IMR-90 (cell line): Measurements from ENCODE around the gene NALCN. TPM values are rescaled to one million over a fixed set of nuclear protein-coding genes. Genes with fewer than 3 reads are reported as not detected.

Experiments used
- ATAC-seq: fragments of 200-7000 bp; cut with Tn5 transposase; 2 replicates; pipeline ENCODE4 v1.9.1; 2020; ENCODE audit warnings: low read depth, mild to moderate bottlenecking, moderate library complexity
- BruUV-seq: library from RNA; stranded (reverse); fragments of 400-500 nt; replicated peaks from 2 replicates; lab custom pipeline; 2021; lab: Mats Ljungman, UMichigan
- CTCF ChIA-PET: fragments of 300-600 bp; formaldehyde crosslinking; extraction: SDS; loops from one replicate; lab custom pipeline; 2021; ENCODE audit warnings: antibody characterized with exemption; lab: Yijun Ruan, JAX
- POLR2A ChIA-PET: fragments of 300-600 bp; sonication (Branson Sonifier 250); formaldehyde crosslinking; loops from one replicate; lab custom pipeline; 2022; ENCODE audit warnings: antibody characterized with exemption; ENCODE audit not compliant: unreplicated experiment; lab: Charles Lee
- DNase-seq: peaks from one replicate; pipeline ENCODE4 v3.0.0; 2013
- H2AFZ ChIP-seq: replicated peaks from 2 replicates; pipeline ENCODE3; 2013; ENCODE audit warnings: low read length, mild to moderate bottlenecking; ENCODE audit not compliant: poor library complexity
- H2AK5ac ChIP-seq: 2 replicates; pipeline ENCODE4 v1.6.1; 2013; ENCODE audit warnings: low read depth, low read length, inconsistent platforms
- H2AK9ac ChIP-seq: replicated peaks from 2 replicates; pipeline ENCODE3; 2013; ENCODE audit warnings: mild to moderate bottlenecking, low read depth, low read length, moderate library complexity; ENCODE audit not compliant: poor library complexity
- H2BK120ac ChIP-seq: 2 replicates; pipeline ENCODE4 v1.6.1; 2013; ENCODE audit warnings: low read depth, low read length, inconsistent platforms
- H2BK15ac ChIP-seq: 3 replicates; pipeline ENCODE4 v1.6.1; 2013; ENCODE audit warnings: low read depth, low read length, inconsistent platforms
- H2BK20ac ChIP-seq: 2 replicates; pipeline ENCODE4 v1.6.1; 2013; ENCODE audit warnings: low read depth, mild to moderate bottlenecking, inconsistent platforms, low read length, moderate library complexity
- H2BK5ac ChIP-seq: 2 replicates; pipeline ENCODE4 v1.6.1; 2013; ENCODE audit warnings: mild to moderate bottlenecking, low read depth, low read length, inconsistent platforms; ENCODE audit not compliant: poor library complexity, severe bottlenecking
- H3K14ac ChIP-seq: replicated peaks from 2 replicates; pipeline ENCODE4 v1.6.1; 2013; ENCODE audit warnings: low read depth, low read length, inconsistent platforms
- H3K18ac ChIP-seq: 2 replicates; pipeline ENCODE4 v1.6.1; 2013; ENCODE audit warnings: low read depth, low read length, control low read depth
- H3K23ac ChIP-seq: 2 replicates; pipeline ENCODE4 v1.6.1; 2013; ENCODE audit warnings: low read depth, low read length, inconsistent platforms
- H3K27ac ChIP-seq: 2 replicates; pipeline ENCODE4 v1.5.1; 2013; ENCODE audit warnings: mild to moderate bottlenecking, control low read depth, low read length; ENCODE audit not compliant: insufficient read depth
- H3K27me3 ChIP-seq: 2 replicates; pipeline ENCODE4 v1.6.1; 2013; ENCODE audit warnings: low read length; ENCODE audit not compliant: control insufficient read depth, insufficient read depth
- H3K36me3 ChIP-seq: 2 replicates; pipeline ENCODE4 v1.6.1; 2013; ENCODE audit warnings: low read length, mixed read lengths; ENCODE audit not compliant: control insufficient read depth, insufficient read depth
- H3K4ac ChIP-seq: 2 replicates; pipeline ENCODE4 v1.6.1; 2013; ENCODE audit warnings: low read depth, low read length, inconsistent platforms
- H3K4me1 ChIP-seq: 2 replicates; pipeline ENCODE4 v1.6.1; 2013; ENCODE audit warnings: low read length, mixed read lengths; ENCODE audit not compliant: control insufficient read depth, insufficient read depth
- H3K4me2 ChIP-seq: 2 replicates; pipeline ENCODE4 v1.6.1; 2013; ENCODE audit warnings: low read depth, mild to moderate bottlenecking, control low read depth, low read length, moderate library complexity
- H3K4me3 ChIP-seq: 2 replicates; pipeline ENCODE4 v1.5.1; 2013; ENCODE audit warnings: low read depth, mild to moderate bottlenecking, control low read depth, low read length, moderate library complexity; ENCODE audit not compliant: insufficient read depth
- H3K56ac ChIP-seq: 2 replicates; pipeline ENCODE4 v1.6.1; 2013; ENCODE audit warnings: low read length, inconsistent platforms; ENCODE audit not compliant: insufficient read depth; ENCODE audit errors: extremely low read depth
- H3K79me1 ChIP-seq, 2 experiments: 2 replicates each; pipeline ENCODE4 v1.6.1; 2013; ENCODE audit warnings: low read length in 2 of 2, inconsistent platforms in 1 of 2, low read depth in 1 of 2
- H3K9ac ChIP-seq: 2 replicates; pipeline ENCODE4 v1.6.1; 2013; ENCODE audit warnings: low read depth, low read length, control low read depth
- H3K9me1 ChIP-seq: 2 replicates; pipeline ENCODE4 v1.6.1; 2013; ENCODE audit warnings: low read length, inconsistent platforms; ENCODE audit not compliant: insufficient read depth
- H3K9me3 ChIP-seq: 2 replicates; pipeline ENCODE4 v1.6.1; 2013; ENCODE audit warnings: low read length; ENCODE audit not compliant: control insufficient read depth, insufficient read depth
- H4K20me1 ChIP-seq: 2 replicates; pipeline ENCODE4 v1.6.1; 2013; ENCODE audit warnings: low read length, inconsistent platforms; ENCODE audit not compliant: insufficient read depth
- H4K5ac ChIP-seq: 2 replicates; pipeline ENCODE4 v1.6.1; 2013; ENCODE audit warnings: mild to moderate bottlenecking, low read depth, low read length, control low read depth
- H4K8ac ChIP-seq, 2 experiments: 2 replicates each; pipeline ENCODE4 v1.6.1; 2013; ENCODE audit warnings: low read depth in 2 of 2, low read length in 2 of 2, control low read depth in 1 of 2, inconsistent platforms in 1 of 2
- H4K91ac ChIP-seq: 2 replicates; pipeline ENCODE4 v1.6.1; 2013; ENCODE audit warnings: low read depth, low read length, inconsistent platforms; ENCODE audit not compliant: insufficient read depth
- FOS ChIP-seq: fragments of 150-350 bp; IDR thresholded peaks from 2 replicates; pipeline ENCODE4 v1.6.1; 2016; ENCODE audit warnings: low read depth, low read length
- MAFK ChIP-seq: IDR thresholded peaks from 2 replicates; pipeline ENCODE4 v1.6.1; 2012; ENCODE audit warnings: low read depth, low read length, improper control_type of control experiment
- NFE2L2 ChIP-seq: fragments of 150-350 bp; IDR thresholded peaks from 2 replicates; pipeline ENCODE4 v1.6.1; 2016; ENCODE audit warnings: low read depth, mild to moderate bottlenecking, low read length
- POLR2A ChIP-seq: IDR thresholded peaks from 2 replicates; pipeline ENCODE4 v1.6.1; 2012; ENCODE audit warnings: mild to moderate bottlenecking, low read depth, low read length
- RAD21 ChIP-seq: IDR thresholded peaks from 2 replicates; pipeline ENCODE4 v1.6.1; 2012; ENCODE audit warnings: low read length, improper control_type of control experiment
- RFX5 ChIP-seq: IDR thresholded peaks from 2 replicates; pipeline ENCODE4 v1.8.0; 2012; ENCODE audit warnings: low read depth, mild to moderate bottlenecking, low read length, moderate library complexity
- whole genome bisulfite sequencing, 2 experiments: methylation state at CpG; one replicate each; pipeline versions ENCODE4 v1.1.5 to v1.1.7; 2013; ENCODE audit warnings: missing lambda C conversion rate in 2 of 2; ENCODE audit not compliant: insufficient read length in 1 of 2; ENCODE audit errors: extremely low coverage in 2 of 2; 5-methylcytosine and 5-hydroxymethylcytosine counted together
- dilution Hi-C: fragments of 300-500 bp; cut with HindIII; formaldehyde crosslinking; loops from one replicate; pipeline ENCODE4 v1.14.3; 2018; ENCODE audit warnings: low sequenced_read_pairs; ENCODE audit not compliant: unreplicated experiment
- in situ Hi-C: fragments of 300-500 bp; cut with MboI; formaldehyde crosslinking; loops from 3 replicates; pipeline ENCODE4 v1.14.3; 2019; ENCODE audit warnings: low sequenced_read_pairs, inconsistent platforms, mixed read lengths
- intact Hi-C: fragments of 100-400 bp; cut with micrococcal nuclease; formaldehyde crosslinking; loops from 2 replicates; pipeline ENCODE4 v1.10.0; 2022
- polyA plus RNA-seq, 3 experiments: library from polyadenylated mRNA; depleted of rRNA; stranded (reverse); fragments of >200 nt; gene quantifications; 2 replicates each; pipeline ENCODE4 v1.2.3, GENCODE V29; 2012; ENCODE audit warnings: low replicate concordance in 1 of 3
- total RNA-seq: library from RNA; depleted of rRNA; stranded (reverse); fragments of >200 nt; gene quantifications from 2 replicates; pipeline ENCODE4 v1.2.3, GENCODE V29; 2012

NALCN gene
- total and polyA plus RNA-seq, 2 of the 4 experiments (the other 2 are of a cell fraction), result 2.9 to 4.8 TPM

DNA sequence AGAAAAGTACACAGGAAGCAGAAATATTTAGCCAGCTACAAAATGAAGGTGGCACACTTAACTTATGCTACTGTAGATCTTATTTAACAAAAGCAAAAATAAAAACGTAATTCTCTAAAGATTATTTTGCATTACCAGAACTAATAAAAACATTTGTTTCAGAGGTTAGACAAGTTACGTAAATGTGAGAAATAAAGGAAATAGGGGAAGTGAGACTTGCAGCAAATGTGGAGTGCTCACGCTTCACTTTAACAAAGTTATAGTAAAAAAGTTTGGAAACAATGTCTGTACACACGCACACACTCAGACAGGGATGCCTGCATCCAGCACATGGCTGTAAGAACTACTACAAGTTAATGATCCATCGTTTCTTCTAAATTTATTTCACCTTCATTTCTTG is 83.7 kb downstream of the NALCN start:
- no peak overlapping the region for H2BK120ac ChIP-seq
- no peak overlapping the region for H3K4me3 ChIP-seq
- no peak overlapping the region for H3K14ac ChIP-seq
- no peak overlapping the region for H3K4ac ChIP-seq
- no peaks in the 10 kb centered on the region for H3K4me1 ChIP-seq
- H3K56ac ChIP-seq, result no peak overlapping the region
- intact Hi-C loops (no loop called here), in situ Hi-C loops (no loop called here), dilution Hi-C loops (no loop called here)
- POLR2A ChIA-PET, result no interaction called here
- CTCF ChIA-PET, result no interaction called here
- no peak overlapping the region for H2AK5ac ChIP-seq
- no peaks in the 10 kb centered on the region for H3K27me3 ChIP-seq
- no peaks in the 10 kb centered on the region for H3K9me3 ChIP-seq
- no CpG with 5 or more reads among the region's 5 CpGs for WGBS, 2 experiments
- H2BK15ac ChIP-seq, result no peak overlapping the region
- H2BK5ac ChIP-seq, result no peak overlapping the region
- no peak overlapping the region for H4K8ac ChIP-seq
- ATAC-seq, result no peak
- no TSS peak for BruUV-seq
- no peaks in the 10 kb centered on the region for H3K36me3 ChIP-seq
- H3K27ac ChIP-seq, result no peak overlapping the region
- H3K4me2 ChIP-seq, result no peak overlapping the region
- no peak overlapping the region for H2AFZ ChIP-seq
- no peak overlapping the region for H3K23ac ChIP-seq
- H3K9ac ChIP-seq, result no peak overlapping the region
- H4K5ac ChIP-seq, result no peak overlapping the region
- TF ChIP-seq MAFK (no peak), POLR2A (no peak), RAD21 (no peak), FOS (no peak), NFE2L2 (no peak), RFX5 (no peak)
- no peaks in the 10 kb centered on the region for H3K79me1 ChIP-seq
- no peak for DNase-seq
- H2BK20ac ChIP-seq, result no peak overlapping the region
- no peaks in the 10 kb centered on the region; the same call in 1 of the 2 replicates for H3K9me1 ChIP-seq
- no peak overlapping the region for H4K91ac ChIP-seq
- no peak overlapping the region for H3K18ac ChIP-seq
- H2AK9ac ChIP-seq, result no peak overlapping the region
- H4K20me1 ChIP-seq, result no peaks in the 10 kb centered on the region
